ENCODE data around the gene ABCA1.
"Not testable (repeated sequence)": the region's sequence is repeated elsewhere in the genome, so short reads cannot be mapped to it uniquely, and the experiment has no call there.

ABCA1 gene

GRCh38 chr9:104927912-104928740 lies at the start of gene ABCA1:
TSS of gene ABCA1 (minus strand) at chr9:104928155. CDS start at chr9:104903679, 24,476 bp downstream.
- peak; percentile 21 for DNase-seq (ENCODE audit: low read depth)

- DNase-seq (ENCODE audit: low read depth): no peak
These were observed 49.6 kb upstream of the ABCA1 start for GRCh38 chr9:104977580-104977979.

GRCh38 chr9:104977168-104977567 lies 49.2 kb upstream of the ABCA1 start:
- DNase-seq (ENCODE audit: low read depth): no peak

- DNase-seq (ENCODE audit: low read depth): not testable (repeated sequence)
These were observed 48.1 kb upstream of the ABCA1 start for GRCh38 chr9:104975966-104976595.

- no peak for DNase-seq (ENCODE audit: low read depth)
These were observed 46.4 kb upstream of the ABCA1 start for GRCh38 chr9:104974053-104974962.

- DNase-seq (ENCODE audit: low read depth): no peak
These were observed 44.4 kb upstream of the ABCA1 start for GRCh38 chr9:104972242-104972866.

- no peak for DNase-seq (ENCODE audit: low read depth)
These were observed 43.6 kb upstream of the ABCA1 start for GRCh38 chr9:104971511-104971910.

- no peak for DNase-seq (ENCODE audit: low read depth)
These were observed 42.5 kb upstream of the ABCA1 start for GRCh38 chr9:104970271-104970987.

GRCh38 chr9:104969116-104969515 lies 41.2 kb upstream of the ABCA1 start:
- no peak for DNase-seq (ENCODE audit: low read depth)

GRCh38 chr9:104968025-104968982 lies 40.3 kb upstream of the ABCA1 start:
- peak; percentile 75 for DNase-seq (ENCODE audit: low read depth)

- no peak for DNase-seq (ENCODE audit: low read depth)
These were observed 35.1 kb upstream of the ABCA1 start for GRCh38 chr9:104963076-104963475.

GRCh38 chr9:104961701-104962359 lies 33.9 kb upstream of the ABCA1 start:
- no peak for DNase-seq (ENCODE audit: low read depth)

- DNase-seq (ENCODE audit: low read depth): no peak
These were observed 33.3 kb upstream of the ABCA1 start for GRCh38 chr9:104961238-104961637.

- DNase-seq (ENCODE audit: low read depth): no peak
These were observed 32.7 kb upstream of the ABCA1 start for GRCh38 chr9:104960662-104961061.

GRCh38 chr9:104958751-104959150 lies 30.8 kb upstream of the ABCA1 start:
- DNase-seq (ENCODE audit: low read depth): no peak

- not testable (repeated sequence) for DNase-seq (ENCODE audit: low read depth)
These were observed 30.1 kb upstream of the ABCA1 start for GRCh38 chr9:104958006-104958405.

GRCh38 chr9:104951487-104951886 lies 23.5 kb upstream of the ABCA1 start:
- no peak for DNase-seq (ENCODE audit: low read depth)

GRCh38 chr9:104950838-104951237 lies 22.9 kb upstream of the ABCA1 start:
- DNase-seq (ENCODE audit: low read depth): no peak

- DNase-seq (ENCODE audit: low read depth): no peak
These were observed 20.3 kb upstream of the ABCA1 start for GRCh38 chr9:104948277-104948676.

GRCh38 chr9:104944871-104945270 lies 16.9 kb upstream of the ABCA1 start:
- no peak for DNase-seq (ENCODE audit: low read depth)

Data from stimulated activated CD8-positive, alpha-beta memory T cell treated with anti-CD3 and anti-CD28 coated beads, Interleukin-12 subunit alpha, Interleukin-12 subunit beta, amount 100 ng/mL, for 1 hour (primary cell).